Cerebellar nuclear complex (tissue), 1 donor: ENCODE measurements around the gene ULK1.

ENCODE experiments used
- DNase-seq, 2 experiments: peaks; one replicate each; lab custom pipeline; 2025; lab: John Stamatoyannopoulos, UW

ULK1 gene

DNA sequence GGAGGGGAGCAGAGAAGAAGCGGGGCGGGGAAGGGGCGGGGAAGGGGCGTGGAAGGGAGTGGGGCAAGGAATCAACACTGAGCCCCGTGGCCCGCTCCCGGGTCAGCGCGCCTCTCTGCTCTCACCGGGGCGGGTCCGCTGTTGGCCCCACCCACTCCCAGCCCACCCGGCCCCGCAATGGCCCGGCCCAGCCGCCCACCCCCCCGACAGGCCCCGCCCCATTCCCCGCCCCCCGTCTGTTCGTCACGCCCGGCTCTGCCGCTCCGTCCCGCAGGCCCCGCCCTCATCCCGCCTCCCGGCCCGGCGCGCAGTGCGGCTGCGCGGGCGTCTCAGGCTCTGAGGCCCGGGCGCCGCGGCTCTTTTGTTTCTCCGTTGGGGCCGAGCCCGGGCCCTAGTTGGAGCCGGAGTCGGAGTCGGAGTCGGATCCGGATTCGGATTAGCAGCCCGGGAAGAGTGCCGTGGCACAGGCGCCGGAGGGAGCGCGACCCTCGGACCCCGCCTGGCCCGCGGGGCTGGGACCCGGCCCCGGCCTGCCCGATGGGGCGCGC, at the start of gene ULK1:
TSS of gene ULK1 (plus strand) at position 310 of the 548 bp plus-strand sequence. CDS start 380 bp downstream, outside the sequence.
- DNase-seq, result peak; percentile 23 to 62

DNA sequence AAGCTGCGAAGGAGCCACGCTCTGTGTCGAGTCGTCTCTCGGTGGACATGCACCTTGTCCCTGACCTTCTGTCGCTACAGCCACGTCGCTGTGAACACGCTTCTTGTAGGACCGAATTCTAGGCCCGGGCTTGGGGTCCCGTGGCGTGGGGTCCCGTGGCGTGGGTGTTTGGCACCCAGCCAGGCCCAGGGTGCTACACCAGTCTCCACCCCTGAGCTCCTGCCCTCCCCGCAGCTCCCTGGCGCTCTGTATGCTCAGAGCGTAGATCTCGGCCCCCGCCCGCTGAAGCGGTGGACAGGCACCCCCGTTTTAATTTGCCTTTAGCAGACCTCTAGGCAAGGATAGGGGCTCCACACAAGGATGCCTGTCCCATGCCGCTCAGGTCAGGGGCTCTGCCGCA, 49.8 kb upstream of the ULK1 start:
- no peak for DNase-seq

DNA sequence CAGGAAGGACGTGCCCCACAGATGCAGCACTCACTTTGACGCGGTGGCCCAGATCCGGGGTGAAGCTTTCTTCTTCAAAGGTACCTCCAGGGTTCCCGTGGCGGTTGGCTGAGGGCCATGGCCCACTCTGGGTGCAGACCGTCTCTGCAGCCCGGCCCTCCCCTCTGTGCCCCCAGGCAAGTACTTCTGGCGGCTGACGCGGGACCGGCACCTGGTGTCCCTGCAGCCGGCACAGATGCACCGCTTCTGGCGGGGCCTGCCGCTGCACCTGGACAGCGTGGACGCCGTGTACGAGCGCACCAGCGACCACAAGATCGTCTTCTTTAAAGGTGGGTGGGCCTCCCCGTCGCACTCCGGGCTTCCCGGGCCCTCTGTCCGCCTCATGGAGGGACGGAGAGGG, 49.3 kb upstream of the ULK1 start:
- no peak for DNase-seq

DNA sequence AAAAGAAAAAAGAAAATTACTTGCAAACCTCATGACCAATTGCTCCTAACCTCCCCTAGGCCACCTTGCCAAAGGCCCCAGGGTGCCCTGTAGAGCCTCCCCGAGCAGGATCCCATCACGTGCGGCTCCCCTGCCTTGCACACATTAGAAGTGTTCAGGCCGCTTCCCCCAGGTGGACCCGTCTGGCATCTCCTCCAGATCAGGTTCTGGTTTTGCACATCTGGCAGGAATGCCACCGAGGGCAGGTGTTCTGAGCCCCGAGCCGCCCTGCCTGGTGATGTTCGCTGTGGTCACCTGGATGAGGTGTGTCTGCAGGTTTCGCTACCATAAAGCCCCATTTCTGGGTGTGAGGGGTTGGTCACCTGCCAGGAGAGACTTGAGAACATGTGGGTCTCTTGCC, 47.0 kb upstream of the ULK1 start:
- DNase-seq, result no peak

GRCh38 chr12:131848753-131849152, 45.7 kb upstream of the ULK1 start:
- DNase-seq, result no peak

GRCh38 chr12:131849700-131850553, 44.5 kb upstream of the ULK1 start:
- DNase-seq, result no peak

- no peak for DNase-seq
Measured at GRCh38 chr12:131850856-131851559, 43.4 kb upstream of the ULK1 start.

- DNase-seq, result no peak
Measured at GRCh38 chr12:131851741-131852550, 42.5 kb upstream of the ULK1 start.

DNA sequence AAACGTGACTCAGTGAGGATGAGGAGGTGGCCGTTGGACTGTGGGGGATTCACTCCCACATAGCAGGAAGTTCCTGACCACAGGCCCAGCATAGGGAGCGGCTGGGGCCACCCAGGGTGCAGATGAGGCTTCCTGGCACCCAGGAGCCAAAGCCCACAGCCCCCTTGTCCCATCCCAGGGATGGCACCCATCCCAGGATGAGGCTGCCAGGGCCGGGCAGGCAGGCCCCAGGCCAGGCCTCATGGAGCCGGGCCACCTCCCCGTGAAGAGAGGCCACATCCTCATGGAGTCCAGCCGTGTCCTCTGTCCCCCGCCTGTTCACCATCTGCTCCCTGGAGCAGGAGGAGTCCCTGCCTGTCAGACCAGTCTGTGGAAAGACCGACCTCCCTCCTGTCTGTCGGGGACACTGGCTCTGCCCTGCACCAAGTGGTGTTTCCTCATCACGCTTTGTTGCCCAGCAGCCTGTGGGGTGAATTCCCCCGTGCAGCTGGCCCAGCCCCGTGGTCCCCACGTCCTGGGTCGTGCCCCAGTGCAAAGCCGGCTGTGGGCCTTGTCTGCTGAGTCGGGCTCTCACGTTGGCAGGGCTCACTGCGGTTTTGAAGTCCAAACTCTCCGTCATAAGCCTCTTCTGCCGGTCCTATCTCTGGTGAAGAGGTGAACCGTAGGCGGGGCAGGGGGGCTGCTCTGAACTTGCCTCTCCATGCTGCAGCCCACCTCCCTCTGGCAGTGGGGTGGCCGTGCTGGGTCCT, 41.7 kb upstream of the ULK1 start:
- DNase-seq, result peak in 1 of 2 experiments; percentile 44

- no peak for DNase-seq
Measured at GRCh38 chr12:131853832-131854797, 40.3 kb upstream of the ULK1 start.

DNA sequence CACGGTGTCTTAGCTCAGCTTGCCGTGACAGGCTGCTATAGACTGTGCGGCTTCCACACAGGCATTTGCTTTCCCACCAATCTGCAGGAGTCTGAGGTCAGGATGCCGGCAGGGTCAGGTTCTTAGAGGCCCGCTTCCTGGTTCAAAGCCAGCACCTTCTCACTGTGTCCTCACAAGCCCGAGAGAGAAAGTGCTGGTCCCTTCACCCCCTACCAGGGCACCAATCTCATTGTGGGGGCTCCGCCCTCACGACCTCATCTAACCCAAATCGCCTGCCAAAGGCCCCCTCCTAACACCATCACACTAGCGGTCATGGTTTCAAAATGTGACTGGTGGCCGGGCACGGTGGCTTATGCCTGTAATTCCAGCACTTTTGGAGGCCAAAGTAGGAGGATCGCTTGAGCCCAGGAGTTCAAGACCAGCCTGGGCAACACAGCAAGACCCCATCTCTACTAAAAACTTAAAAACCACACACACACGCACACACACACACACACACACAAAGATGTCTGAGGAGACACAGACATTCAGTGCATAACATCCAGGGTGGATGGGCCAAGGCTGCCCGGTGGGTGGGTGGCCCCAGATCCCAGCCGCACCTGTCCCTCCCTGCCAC, 39.5 kb upstream of the ULK1 start:
- no peak for DNase-seq

GRCh38 chr12:131855521-131856142, 38.8 kb upstream of the ULK1 start:
- no peak for DNase-seq

DNA sequence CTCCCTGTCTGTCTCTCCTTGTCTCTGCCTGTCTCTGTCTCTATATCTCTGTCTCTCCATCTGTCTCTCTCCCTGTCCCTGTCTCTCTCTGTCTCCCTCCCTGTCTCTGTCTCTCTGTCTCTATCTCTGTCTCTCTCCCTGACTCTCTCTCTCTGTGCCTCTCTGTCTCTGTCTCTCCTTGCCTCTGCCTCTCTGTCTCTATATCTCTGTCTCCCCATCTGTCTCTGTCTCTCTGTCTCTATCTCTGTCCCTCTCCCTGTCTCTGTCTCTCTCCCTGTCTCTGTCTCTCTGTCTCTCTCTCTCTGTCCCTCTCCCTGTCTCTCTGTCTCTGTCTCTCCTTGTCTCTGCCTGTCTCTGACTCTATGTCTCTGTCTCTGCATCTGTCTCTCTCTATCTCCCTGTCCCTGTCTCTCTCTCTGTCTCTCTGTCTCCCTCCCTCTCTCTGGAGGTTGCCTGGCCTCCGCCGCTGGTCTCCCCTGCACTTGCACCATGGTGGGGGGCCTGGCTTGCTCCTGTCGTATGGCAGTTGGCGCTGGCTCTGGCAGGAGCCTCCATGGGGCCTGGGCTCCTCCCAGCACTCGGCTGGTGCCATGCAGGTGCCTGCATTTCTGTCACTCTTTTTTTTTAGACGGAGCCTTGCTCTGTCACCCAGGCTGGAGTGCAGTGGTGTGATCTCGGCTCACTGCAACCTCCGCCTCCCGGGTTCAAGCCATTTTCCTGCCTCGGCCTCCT, 37.9 kb upstream of the ULK1 start:
- DNase-seq, result no peak

- DNase-seq, result no peak
Measured at GRCh38 chr12:131857908-131858850, 36.2 kb upstream of the ULK1 start.

DNA sequence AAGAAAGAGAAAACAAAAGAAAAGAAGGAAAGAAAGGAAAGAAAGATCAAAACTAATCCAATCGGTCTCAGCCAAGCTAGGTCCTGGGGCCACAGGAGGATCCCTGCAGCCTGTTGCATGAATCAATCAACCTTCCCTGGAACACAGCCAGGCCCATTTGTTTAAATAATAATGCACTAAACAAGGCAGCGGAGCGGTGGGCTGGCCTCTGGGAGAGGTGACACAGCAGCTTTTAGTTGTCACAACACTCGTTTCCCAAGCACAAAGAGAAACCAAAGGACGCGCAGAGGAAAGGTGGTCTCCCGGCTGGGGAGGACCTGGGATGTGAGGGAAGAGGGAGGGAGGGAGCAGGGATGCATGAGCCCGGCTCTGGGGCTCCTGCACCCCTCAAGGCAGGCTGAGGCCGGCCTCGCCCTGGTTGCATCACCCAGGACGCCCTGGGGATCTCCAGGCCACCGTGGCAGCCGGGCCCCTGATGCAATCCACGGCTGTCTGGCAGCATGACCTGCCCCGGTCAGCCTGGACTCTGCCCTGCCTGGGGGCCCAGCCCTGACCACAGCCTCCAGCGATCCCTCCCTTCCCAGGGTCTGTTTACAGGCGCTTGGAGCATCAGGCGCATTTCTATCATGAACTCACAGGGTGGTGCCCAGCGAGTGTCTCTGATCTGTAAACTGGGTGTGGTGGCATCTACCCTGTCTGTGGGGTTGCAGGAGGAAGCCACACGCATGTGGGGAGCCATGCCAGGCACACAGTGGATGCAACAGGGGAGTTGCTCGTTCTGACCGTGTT, 33.8 kb upstream of the ULK1 start:
- no peak for DNase-seq

DNA sequence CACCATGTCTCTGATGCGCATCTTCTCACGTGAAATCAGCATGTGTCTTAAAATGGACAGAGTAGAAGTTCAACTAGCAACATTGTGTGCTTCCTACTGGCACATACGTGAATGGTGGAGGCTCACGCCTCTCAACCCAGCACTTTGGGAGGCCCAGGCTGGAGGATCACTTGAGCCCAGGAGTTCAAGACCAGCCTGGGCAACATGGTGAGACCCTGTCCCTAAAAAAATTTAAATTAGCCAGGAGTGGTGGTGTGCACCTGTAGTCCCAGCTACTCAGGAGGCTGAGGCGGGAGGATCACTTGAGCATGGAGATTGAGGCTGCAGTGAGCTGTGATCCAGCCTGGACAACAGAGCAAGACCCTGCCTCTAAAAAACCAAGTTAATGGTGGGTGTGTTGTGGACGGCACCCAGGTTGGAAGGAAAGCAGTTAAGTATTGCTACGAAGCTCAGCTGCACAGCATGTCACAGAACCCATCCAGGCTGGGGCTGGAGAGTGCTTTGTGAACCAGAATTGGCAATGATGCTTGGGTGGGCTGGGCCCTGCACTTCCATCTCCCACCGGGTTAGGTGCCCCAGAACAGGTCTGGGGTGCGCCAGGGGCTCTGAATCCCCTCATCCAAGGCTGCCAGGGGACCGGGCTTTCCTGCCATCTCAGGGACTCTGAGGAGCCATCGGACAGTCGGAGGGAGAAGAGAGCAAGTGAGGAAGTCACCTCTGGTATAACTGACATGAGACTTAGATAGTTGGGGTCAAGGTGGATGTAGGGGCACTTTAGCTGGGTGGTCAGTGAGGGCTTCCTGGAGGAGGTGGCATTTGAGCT, 33.0 kb upstream of the ULK1 start:
- DNase-seq, result no peak
